MM.1S (cell line): ENCODE data around the gene NFU1.

Source experiments
- EZH2 ChIP-seq: fragments of 300-600 bp; sonication (generic); optimal IDR thresholded peaks from 2 replicates; pipeline ENCODE3; 2017; ENCODE audit warnings: low read depth, mild to moderate bottlenecking, antibody characterized with exemption, low read length, mixed read lengths
- TF ChIP-seq, protein P1 (sequence below): fragments of 300-600 bp; sonication (generic); IDR thresholded peaks from 2 replicates; pipeline ENCODE4 v1.5.1; 2016; ENCODE audit warnings: antibody characterized with exemption, low read length, mixed read lengths

DNA sequence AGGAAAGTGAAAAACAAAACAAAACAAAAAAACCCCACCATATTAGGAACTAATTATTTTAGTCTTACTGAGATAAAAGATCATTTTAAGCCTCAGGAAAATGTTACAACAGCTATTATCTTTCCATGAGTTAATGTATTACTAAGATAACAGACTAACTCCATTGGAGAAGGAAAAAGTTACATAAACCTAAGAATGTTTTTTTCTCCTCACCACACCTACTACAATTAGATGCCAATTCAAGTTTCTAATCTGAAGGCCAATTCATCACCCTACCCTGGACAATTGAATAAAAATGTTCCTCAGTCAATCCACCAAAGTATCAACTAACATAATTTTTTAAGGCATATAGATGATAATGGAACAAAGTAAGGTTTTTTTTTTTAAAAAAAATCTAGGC is 40.0 kb downstream of the NFU1 start:
- TF ChIP-seq, protein P1, sequence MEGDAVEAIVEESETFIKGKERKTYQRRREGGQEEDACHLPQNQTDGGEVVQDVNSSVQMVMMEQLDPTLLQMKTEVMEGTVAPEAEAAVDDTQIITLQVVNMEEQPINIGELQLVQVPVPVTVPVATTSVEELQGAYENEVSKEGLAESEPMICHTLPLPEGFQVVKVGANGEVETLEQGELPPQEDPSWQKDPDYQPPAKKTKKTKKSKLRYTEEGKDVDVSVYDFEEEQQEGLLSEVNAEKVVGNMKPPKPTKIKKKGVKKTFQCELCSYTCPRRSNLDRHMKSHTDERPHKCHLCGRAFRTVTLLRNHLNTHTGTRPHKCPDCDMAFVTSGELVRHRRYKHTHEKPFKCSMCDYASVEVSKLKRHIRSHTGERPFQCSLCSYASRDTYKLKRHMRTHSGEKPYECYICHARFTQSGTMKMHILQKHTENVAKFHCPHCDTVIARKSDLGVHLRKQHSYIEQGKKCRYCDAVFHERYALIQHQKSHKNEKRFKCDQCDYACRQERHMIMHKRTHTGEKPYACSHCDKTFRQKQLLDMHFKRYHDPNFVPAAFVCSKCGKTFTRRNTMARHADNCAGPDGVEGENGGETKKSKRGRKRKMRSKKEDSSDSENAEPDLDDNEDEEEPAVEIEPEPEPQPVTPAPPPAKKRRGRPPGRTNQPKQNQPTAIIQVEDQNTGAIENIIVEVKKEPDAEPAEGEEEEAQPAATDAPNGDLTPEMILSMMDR, result no peak
- TF ChIP-seq EZH2, result no peak
